DOHH2 (cell line): ENCODE data around the gene RBFOX1.

Experiments
- EZH2phosphoT487 ChIP-seq: fragments of 200-600 bp; sonication (generic); IDR thresholded peaks from 2 replicates; pipeline ENCODE4 v1.6.1; 2017; ENCODE audit warnings: borderline replicate concordance, mild to moderate bottlenecking, antibody characterized with exemption, low read length, moderate library complexity, mixed read lengths
- TF ChIP-seq, protein P1 (sequence below): fragments of 200-600 bp; sonication (generic); IDR thresholded peaks from one replicate; pipeline ENCODE4 v1.5.1; 2014; ENCODE audit warnings: antibody characterized with exemption, mild to moderate bottlenecking, low read depth, low read length; ENCODE audit not compliant: poor library complexity, severe bottlenecking

GRCh38 chr16:7304279-7304678 lies 28.4 kb upstream of the RBFOX1 start:
- TF ChIP-seq, protein P1, sequence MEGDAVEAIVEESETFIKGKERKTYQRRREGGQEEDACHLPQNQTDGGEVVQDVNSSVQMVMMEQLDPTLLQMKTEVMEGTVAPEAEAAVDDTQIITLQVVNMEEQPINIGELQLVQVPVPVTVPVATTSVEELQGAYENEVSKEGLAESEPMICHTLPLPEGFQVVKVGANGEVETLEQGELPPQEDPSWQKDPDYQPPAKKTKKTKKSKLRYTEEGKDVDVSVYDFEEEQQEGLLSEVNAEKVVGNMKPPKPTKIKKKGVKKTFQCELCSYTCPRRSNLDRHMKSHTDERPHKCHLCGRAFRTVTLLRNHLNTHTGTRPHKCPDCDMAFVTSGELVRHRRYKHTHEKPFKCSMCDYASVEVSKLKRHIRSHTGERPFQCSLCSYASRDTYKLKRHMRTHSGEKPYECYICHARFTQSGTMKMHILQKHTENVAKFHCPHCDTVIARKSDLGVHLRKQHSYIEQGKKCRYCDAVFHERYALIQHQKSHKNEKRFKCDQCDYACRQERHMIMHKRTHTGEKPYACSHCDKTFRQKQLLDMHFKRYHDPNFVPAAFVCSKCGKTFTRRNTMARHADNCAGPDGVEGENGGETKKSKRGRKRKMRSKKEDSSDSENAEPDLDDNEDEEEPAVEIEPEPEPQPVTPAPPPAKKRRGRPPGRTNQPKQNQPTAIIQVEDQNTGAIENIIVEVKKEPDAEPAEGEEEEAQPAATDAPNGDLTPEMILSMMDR: no peak
- no peak for TF ChIP-seq EZH2phosphoT487
